ENCODE data around the gene MYOM1.
"Not testable (repeated sequence)": the region's sequence is repeated elsewhere in the genome, so short reads cannot be mapped to it uniquely, and the experiment has no call there.

MYOM1 gene

DNA sequence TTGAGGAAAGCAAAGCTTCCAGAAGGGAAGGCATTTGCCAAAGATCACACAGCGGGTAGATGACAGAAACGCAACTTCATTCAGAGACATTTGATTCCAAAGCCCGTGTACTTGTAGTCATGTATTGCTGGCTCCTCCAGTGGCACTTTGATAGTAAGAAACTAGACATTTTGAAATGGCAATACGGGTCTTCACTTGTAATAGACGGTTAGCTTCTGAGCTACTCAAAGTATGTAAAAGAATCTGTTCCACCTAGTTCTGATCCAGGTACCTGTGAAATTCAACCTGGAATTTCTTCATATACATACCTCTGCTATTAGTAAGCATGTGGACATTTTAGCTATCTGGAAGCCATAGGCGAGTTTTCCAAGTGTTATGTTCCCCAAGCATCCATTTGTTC lies 1.7 kb upstream of the MYOM1 start:
- no peak for DNase-seq (ENCODE audit: low read depth in 1 of 2, low spot score in 1 of 2)

DNA sequence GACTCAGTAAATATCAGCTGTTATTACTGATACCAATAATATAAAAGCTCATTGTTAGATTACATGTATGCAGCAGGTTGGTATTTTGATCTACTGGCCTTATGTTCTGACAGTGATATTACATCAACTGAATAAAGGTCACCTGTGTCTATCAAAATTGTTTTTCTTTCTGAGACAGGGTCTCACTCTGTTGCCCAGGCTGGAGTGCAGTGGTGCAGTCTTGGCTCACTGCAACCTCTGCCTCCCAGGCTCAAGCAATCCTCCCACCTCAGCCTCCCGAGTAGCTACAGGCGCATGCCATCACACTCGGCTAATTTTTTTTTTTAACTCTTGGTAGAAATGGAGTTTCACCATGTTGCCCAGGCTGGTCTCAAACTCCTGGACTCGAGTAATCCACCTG lies 1.1 kb upstream of the MYOM1 start:
- DNase-seq (ENCODE audit: low read depth in 1 of 2, low spot score in 1 of 2) = not testable (repeated sequence)

GRCh38 chr18:3219241-3219630 lies 532 bp downstream of the MYOM1 start:
- DNase-seq (ENCODE audit: low read depth in 1 of 2, low spot score in 1 of 2) = no peak

DNA sequence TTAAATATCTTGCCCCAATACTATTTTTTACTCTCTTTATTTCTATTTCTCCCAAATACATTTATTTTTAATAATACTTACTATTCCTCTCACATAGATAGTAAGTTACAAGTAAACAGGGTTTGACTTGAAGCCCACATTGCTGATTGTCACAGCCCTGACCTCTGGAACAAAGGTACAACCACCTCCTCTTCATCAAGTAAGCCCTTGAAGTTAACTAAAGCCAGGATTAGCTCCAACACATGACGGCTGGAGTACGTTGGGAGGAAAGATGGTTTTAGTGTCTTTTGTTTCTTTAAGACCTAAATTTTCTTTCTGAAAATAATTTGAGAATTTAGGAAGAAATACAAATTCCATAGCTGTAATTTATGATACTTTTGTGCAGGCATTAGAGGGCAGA lies 949 bp downstream of the MYOM1 start:
- DNase-seq (ENCODE audit: low read depth in 1 of 2, low spot score in 1 of 2) = no peak

GRCh38 chr18:3217948-3218647 lies 1.7 kb downstream of the MYOM1 start:
- DNase-seq (ENCODE audit: low read depth in 1 of 2, low spot score in 1 of 2) = no peak

- no peak for DNase-seq (ENCODE audit: low read depth in 1 of 2, low spot score in 1 of 2)
Measured at GRCh38 chr18:3216987-3217386, 2.8 kb downstream of the MYOM1 start.

DNA sequence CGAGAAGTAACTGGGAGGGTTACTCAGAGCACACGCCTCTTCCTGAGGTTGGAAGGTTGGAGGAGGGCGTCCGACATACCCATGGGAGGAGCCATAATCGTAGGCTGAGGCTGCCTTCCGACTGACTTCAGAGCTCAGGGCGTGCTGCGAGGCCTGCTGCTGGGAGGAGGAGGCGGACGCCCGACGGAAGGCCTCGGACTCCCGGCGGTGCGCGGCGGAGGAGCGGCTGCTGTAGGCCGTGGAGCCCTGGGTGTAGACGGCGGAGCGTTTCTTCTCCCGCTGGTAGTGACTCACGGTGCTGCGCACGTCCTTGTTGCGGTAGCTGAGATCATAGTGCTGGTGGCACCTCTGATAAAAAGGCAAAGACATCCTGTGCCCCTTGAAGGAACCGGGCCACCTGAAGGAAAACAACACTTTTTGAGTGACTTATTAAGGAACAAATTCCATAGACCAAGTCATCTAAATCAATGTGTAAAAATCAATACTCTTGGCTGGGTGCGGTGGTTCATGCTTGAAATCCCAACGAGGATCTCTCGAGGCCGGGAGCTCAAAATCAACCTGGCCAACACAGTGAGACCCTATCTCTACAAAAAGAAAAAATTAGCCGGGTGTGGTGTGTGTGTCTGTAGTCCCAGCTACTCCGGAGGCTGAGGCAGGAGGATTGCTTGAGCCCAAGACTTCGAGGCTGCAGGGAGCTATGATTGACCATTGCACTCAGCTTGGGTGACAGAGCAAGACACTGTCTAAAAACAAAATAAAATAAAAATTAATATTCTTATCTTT lies 4.7 kb downstream of the MYOM1 start:
- no peak for DNase-seq (ENCODE audit: low read depth in 1 of 2, low spot score in 1 of 2)

DNA sequence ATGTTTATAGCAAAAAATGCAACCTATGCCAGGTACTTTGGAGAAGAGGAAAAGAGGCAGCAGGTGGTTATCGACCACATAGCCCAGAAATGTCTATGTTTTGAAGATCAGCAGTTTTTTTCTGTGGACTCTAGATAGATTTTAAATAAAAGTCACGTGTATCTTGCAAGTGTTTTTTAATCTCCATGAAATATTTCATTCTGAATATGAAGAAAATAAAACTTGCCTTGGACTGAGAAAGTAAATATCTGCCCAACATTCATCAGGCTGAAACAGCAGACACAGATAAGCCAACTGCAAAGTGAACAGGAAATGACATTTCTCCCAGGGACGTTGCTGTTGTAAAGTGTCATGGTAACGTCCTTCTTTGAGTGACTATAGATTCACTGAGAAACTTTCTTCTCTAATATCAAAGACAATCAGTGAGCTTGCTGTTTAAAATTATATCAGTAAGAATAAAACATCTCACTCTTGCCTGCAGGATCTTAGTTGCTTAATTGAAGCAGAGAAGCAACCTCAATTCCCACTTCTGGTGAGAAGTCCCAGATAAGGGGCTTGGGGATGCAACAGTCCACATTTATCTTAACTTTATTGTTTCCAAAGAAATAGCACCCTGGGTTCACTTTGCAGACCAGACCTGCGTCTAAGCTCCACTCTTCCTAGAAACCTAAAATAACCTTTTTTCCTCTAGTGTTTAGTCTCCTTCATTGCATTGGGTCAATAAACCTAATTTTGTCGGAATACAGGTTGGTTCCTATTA lies 6.3 kb downstream of the MYOM1 start:
- no peak for DNase-seq (ENCODE audit: low read depth in 1 of 2, low spot score in 1 of 2)

- DNase-seq (ENCODE audit: low read depth in 1 of 2, low spot score in 1 of 2) = no peak
Measured at GRCh38 chr18:3212657-3213056, 7.1 kb downstream of the MYOM1 start.

GRCh38 chr18:3211236-3211992 lies 8.4 kb downstream of the MYOM1 start:
- DNase-seq (ENCODE audit: low read depth in 1 of 2, low spot score in 1 of 2) = no peak

DNA sequence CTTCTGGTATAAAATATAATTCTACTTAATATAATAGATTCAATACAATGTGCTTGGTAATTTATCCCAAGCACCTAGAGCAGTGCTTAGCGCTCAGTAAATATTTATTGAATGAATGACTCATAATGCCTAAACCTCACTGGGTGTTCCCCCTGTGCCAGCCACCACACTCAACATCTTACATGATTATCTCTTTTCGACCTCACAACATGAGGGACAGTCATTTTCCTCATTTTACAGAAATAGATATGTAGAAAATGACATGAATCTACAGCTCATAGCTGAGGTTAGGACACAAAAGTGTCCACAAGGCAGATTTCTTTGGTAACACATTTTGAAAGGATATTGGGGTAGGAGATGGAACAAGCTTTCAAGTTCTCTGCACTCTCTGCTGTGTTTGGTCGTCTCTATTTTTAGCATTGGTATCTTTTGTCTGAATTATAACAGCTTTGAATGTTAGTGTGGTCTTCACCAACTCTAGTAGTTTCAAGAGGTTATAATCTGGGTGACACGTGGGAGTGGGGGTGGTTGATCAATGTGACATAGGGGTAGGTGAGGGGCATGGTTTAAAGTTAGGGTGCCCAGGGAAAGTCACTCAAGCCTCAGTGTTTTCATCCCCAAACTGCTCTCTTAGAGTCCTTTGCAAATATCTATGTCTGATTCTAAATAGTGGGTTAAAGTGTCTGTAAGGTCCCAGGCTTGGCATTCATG lies 9.8 kb downstream of the MYOM1 start:
- no peak for DNase-seq (ENCODE audit: low read depth in 1 of 2, low spot score in 1 of 2)

- no peak for DNase-seq (ENCODE audit: low read depth in 1 of 2, low spot score in 1 of 2)
Measured at GRCh38 chr18:3207565-3207964, 12.2 kb downstream of the MYOM1 start.

DNA sequence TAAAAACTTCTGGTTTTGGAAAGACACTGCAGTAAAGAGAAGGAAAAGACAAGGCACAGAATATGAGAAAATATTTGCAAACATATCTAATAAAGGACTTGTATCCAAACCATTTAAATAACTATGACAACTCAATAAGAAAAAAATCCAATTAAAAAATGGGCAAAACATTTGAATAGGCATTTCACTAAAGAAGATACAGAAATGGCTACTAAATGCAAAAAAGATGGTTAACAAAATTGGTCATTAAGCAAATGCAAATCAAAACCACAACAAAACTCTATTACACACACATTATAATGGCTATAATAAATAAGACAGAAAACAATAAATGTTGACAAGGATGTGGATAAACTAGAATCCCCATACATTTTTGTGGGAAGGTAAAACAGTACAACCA lies 14.5 kb downstream of the MYOM1 start:
- no peak for DNase-seq (ENCODE audit: low read depth in 1 of 2, low spot score in 1 of 2)

DNA sequence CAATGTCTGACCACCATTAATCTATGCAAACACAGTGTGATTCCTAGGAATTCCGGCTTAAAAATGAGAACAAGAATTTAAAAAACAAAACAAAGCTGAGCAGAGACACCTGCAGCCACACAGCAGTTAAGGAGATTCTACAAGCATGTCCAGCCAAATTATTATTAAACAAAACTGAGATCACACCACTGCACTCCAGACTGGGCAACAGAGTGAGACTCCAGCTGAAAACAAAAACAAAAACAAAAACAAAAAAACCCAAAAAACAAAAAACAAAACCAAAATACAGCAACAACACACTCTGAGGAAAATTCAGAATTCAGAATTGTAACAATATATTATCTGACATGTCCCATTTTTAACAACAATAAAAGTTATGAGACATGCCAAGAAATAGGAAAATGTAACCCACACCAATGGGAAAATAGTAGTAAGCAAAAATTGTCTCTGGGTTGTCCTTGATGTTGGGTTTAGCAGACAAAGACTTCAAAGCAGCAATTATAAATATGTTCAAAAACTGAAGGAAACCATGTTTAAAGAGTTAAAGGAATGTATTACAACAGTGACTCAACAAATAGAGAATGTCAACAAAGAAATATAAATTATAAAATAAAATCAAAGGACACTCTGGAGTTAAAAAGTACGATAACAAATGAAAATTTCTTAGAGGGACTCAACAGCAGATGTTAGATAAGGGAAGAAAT lies 19.7 kb downstream of the MYOM1 start:
- no peak for DNase-seq (ENCODE audit: low read depth in 1 of 2, low spot score in 1 of 2)

DNA sequence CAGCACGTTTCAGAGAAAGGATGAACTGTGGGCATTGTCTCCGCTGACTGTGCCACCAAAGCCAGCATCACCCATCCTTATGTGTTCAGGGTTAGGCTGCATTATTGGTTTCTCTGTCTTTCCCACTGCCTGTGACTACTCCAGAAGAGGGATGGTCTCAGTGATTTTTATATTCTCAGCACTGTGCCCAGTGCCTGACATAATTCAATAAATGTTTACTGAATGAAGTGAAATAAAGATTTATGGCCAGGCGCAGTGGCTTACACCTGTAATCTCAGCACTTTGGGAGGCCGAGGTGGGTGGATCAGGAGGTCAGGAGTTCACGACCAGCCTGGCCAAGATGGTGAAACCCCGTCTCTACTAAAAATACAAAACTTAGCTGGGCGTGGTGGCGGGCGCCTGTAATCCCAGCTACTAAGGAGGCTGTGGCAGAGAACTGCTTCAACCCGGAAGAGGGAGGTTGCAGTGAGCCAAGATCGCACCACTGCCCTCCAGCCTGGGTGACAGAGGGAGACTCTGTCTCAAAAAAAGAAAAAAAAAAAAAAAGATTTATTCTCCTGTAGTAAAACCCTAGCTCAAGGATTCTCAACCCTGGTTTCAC lies 21.4 kb downstream of the MYOM1 start:
- not testable (repeated sequence) for DNase-seq (ENCODE audit: low read depth in 1 of 2, low spot score in 1 of 2)

DNA sequence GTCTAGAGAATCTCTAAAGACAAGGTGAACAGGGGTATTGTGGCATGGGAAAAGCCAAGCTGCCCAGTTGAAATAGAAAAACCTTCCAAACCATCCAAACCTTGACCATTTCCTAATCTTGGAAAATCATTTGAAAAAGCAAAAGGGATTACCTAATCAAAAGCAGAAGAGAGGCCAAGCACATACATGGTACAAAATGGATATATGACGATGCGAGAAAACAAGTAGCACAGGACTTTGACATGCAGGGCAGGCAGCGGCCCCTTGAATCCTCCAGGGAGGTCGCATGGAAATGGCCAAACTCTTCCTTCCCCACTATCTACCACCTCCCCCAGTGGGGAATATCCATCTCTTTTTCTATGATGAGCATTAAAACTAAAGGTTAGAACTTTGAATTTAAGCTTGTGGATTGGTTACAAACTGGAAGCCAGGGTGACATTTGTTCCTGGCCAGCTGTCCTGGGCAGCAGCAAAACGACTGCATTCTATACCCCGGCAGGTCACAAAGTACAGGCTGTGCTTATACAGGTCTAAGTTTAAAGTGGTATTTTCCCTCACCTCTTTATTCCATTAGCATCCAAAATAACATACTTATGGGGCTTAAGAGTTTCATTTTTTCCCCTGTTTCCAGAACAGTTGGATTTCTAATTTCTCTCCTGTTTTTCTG lies 24.7 kb downstream of the MYOM1 start:
- DNase-seq (ENCODE audit: low read depth in 1 of 2, low spot score in 1 of 2) = no peak

- DNase-seq (ENCODE audit: low read depth in 1 of 2, low spot score in 1 of 2) = no peak
Measured at GRCh38 chr18:3193331-3193730, 26.4 kb downstream of the MYOM1 start.

- DNase-seq (ENCODE audit: low read depth in 1 of 2, low spot score in 1 of 2) = no peak
Measured at GRCh38 chr18:3192752-3193151, 27.0 kb downstream of the MYOM1 start.

GRCh38 chr18:3192286-3192685 lies 27.5 kb downstream of the MYOM1 start:
- no peak for DNase-seq (ENCODE audit: low read depth in 1 of 2, low spot score in 1 of 2)
